ENCODE data around the gene APC.

The APC gene

DNA sequence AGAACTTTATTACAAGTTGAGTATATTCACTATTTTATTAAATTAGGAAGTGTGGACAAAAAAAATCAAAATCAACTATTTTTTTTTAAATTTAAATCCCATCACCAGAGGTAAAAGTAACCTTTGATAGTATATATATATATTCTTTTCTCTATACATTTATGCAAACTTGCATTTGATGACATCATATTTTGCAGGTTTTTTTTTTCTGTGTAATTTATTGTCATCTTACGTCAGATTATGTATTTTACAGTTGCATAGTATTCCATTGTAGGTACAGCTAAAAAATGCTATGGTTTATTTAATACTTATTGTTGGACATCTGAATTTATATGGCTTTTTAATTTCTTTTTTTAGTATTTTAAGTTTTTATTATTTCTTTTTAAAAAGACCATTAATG, 25.5 kb downstream of the APC start:
- H3K4me3 ChIP-seq (ENCODE audit: low read depth, low read length): no peak overlapping the region
- H3K9me3 ChIP-seq (ENCODE audit: control insufficient read depth, insufficient read depth, low read depth, low read length): no peaks in the 10 kb centered on the region
- TF ChIP-seq ZNF747 (tag by site-specific recombination; IDR thresholded peaks at IDR 0.05): no peak
- TF ChIP-seq, protein P1, sequence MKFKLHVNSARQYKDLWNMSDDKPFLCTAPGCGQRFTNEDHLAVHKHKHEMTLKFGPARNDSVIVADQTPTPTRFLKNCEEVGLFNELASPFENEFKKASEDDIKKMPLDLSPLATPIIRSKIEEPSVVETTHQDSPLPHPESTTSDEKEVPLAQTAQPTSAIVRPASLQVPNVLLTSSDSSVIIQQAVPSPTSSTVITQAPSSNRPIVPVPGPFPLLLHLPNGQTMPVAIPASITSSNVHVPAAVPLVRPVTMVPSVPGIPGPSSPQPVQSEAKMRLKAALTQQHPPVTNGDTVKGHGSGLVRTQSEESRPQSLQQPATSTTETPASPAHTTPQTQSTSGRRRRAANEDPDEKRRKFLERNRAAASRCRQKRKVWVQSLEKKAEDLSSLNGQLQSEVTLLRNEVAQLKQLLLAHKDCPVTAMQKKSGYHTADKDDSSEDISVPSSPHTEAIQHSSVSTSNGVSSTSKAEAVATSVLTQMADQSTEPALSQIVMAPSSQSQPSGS (tag by site-specific recombination; IDR thresholded peaks at IDR 0.05; ENCODE audit: low read depth): peak; percentile 68
- TF ChIP-seq, protein P2, sequence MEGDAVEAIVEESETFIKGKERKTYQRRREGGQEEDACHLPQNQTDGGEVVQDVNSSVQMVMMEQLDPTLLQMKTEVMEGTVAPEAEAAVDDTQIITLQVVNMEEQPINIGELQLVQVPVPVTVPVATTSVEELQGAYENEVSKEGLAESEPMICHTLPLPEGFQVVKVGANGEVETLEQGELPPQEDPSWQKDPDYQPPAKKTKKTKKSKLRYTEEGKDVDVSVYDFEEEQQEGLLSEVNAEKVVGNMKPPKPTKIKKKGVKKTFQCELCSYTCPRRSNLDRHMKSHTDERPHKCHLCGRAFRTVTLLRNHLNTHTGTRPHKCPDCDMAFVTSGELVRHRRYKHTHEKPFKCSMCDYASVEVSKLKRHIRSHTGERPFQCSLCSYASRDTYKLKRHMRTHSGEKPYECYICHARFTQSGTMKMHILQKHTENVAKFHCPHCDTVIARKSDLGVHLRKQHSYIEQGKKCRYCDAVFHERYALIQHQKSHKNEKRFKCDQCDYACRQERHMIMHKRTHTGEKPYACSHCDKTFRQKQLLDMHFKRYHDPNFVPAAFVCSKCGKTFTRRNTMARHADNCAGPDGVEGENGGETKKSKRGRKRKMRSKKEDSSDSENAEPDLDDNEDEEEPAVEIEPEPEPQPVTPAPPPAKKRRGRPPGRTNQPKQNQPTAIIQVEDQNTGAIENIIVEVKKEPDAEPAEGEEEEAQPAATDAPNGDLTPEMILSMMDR (tag by site-specific recombination; IDR thresholded peaks at IDR 0.05): no peak
- H3K27ac ChIP-seq (ENCODE audit: extremely low read depth, low read depth, low read length): no peak overlapping the region
- H3K36me3 ChIP-seq (ENCODE audit: control insufficient read depth in 2 of 2, insufficient read depth in 1 of 2, low read length in 2 of 2): peaks cover 7 to 8% of the 10 kb centered on the region in 2 experiments
- H3K4me1 ChIP-seq (ENCODE audit: control insufficient read depth, insufficient read depth, low read length): no peaks in the 10 kb centered on the region
- ChIA-PET CTCF (interaction anchor here (1.3 to 1.7 kb wide), 2 partner anchors 71 to 212 kb away, joined by 5 to 9 read pairs; no protein-coding TSS in a partner anchor), POLR2A (no interaction called here)

DNA sequence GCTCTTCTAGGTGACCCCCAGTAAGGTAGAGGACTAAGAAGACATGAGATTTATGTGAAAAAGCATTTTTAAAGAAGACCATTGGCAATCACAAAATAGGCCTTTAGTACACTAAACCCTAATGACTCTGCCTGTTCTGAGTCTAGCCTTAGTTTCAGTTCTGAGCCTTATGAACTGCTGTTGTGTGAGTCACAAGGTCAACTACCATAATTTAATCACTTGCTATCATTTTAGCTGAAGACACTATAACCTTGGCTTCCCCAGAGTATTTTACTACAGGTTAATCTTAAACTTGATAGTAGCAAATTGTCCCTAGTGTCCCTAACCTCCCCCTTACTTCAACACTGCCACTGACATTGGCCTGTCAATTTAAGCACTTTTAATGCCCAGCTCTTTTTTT, 34.4 kb downstream of the APC start:
- POLR2A ChIA-PET: no interaction called here
- H3K36me3 ChIP-seq (ENCODE audit: control insufficient read depth in 2 of 2, insufficient read depth in 1 of 2, low read length in 2 of 2): peaks cover 20 to 30% of the 10 kb centered on the region in 2 experiments
- no peak overlapping the region for H3K4me3 ChIP-seq (ENCODE audit: low read depth, low read length)
- CTCF ChIA-PET: interaction anchor here (0.7 to 2.3 kb wide), 2 partner anchors 14 to 404 kb away, joined by 4 to 10 read pairs; no protein-coding TSS in a partner anchor
- no peaks in the 10 kb centered on the region for H3K9me3 ChIP-seq (ENCODE audit: control insufficient read depth, insufficient read depth, low read depth, low read length)
- no peaks in the 10 kb centered on the region for H3K4me1 ChIP-seq (ENCODE audit: control insufficient read depth, insufficient read depth, low read length)
- no peak for TF ChIP-seq ZIC2 (tag by site-specific recombination; IDR thresholded peaks at IDR 0.05)
- no peak overlapping the region for H3K27ac ChIP-seq (ENCODE audit: extremely low read depth, low read depth, low read length)

DNA sequence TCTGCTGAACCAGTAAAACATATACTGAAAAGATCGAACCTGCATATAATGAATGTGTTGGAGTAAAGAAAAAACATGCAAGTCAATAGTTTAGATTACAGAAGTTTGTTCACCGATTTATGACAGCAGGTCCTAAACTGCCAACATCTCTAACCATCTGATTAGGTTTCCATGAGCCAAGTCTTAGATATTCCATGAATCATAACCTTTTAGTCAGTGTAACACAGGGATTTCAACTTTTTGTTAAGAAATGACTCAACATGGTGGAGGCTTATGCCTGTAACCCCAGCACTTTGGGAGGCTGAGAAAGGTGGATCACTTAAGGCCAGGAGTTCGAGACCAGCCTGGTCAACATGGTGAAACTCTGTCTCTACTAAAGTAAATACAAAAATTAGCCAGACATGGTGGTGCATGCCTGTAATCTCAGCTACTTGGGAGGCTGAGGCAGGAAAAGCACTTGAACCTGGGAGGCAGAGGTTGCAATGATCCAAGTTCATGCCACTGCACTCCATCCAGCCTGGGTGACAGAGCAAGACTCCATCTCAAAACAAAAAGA, 38.7 kb downstream of the APC start:
- Histone ChIP-seq H3K9me3 (ENCODE audit: control insufficient read depth, insufficient read depth, low read depth, low read length) (no peaks in the 10 kb centered on the region), H3K27ac (ENCODE audit: extremely low read depth, low read depth, low read length) (no peak overlapping the region), H3K36me3 (ENCODE audit: control insufficient read depth in 2 of 2, insufficient read depth in 1 of 2, low read length in 2 of 2) (peaks cover 19 to 36% of the 10 kb centered on the region in 2 experiments), H3K4me1 (ENCODE audit: control insufficient read depth, insufficient read depth, low read length) (no peaks in the 10 kb centered on the region), H3K4me3 (ENCODE audit: low read depth, low read length) (no peak overlapping the region)
- no peak for TF ChIP-seq ZNF670 (tag by site-specific recombination; IDR thresholded peaks at IDR 0.05; ENCODE audit: low read depth)
- TF ChIP-seq ZNF843 (tag by site-specific recombination; IDR thresholded peaks at IDR 0.05): no peak
- TF ChIP-seq ZNF202 (tag by site-specific recombination; IDR thresholded peaks at IDR 0.05; ENCODE audit: borderline replicate concordance): no peak
- TF ChIP-seq ZNF214 (tag by site-specific recombination; IDR thresholded peaks at IDR 0.05; ENCODE audit: borderline replicate concordance): no peak
- TF ChIP-seq IKZF3 (tag by site-specific recombination; IDR thresholded peaks at IDR 0.05): no peak
- no peak for TF ChIP-seq ZNF837 (tag by site-specific recombination; IDR thresholded peaks at IDR 0.05)
- no peak for TF ChIP-seq ZNF529 (tag by site-specific recombination; IDR thresholded peaks at IDR 0.05; ENCODE audit: insufficient replicate concordance)
- no peak for TF ChIP-seq ZNF175 (tag by site-specific recombination; IDR thresholded peaks at IDR 0.05)
- TF ChIP-seq ZNF623 (tag by site-specific recombination; IDR thresholded peaks at IDR 0.05): no peak
- TF ChIP-seq, protein P3, sequence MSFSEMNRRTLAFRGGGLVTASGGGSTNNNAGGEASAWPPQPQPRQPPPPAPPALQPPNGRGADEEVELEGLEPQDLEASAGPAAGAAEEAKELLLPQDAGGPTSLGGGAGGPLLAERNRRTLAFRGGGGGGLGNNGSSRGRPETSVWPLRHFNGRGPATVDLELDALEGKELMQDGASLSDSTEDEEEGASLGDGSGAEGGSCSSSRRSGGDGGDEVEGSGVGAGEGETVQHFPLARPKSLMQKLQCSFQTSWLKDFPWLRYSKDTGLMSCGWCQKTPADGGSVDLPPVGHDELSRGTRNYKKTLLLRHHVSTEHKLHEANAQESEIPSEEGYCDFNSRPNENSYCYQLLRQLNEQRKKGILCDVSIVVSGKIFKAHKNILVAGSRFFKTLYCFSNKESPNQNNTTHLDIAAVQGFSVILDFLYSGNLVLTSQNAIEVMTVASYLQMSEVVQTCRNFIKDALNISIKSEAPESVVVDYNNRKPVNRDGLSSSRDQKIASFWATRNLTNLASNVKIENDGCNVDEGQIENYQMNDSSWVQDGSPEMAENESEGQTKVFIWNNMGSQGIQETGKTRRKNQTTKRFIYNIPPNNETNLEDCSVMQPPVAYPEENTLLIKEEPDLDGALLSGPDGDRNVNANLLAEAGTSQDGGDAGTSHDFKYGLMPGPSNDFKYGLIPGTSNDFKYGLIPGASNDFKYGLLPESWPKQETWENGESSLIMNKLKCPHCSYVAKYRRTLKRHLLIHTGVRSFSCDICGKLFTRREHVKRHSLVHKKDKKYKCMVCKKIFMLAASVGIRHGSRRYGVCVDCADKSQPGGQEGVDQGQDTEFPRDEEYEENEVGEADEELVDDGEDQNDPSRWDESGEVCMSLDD (tag by site-specific recombination; IDR thresholded peaks at IDR 0.05): no peak
- no peak for TF ChIP-seq ZNF133 (tag by site-specific recombination; IDR thresholded peaks at IDR 0.05)
- TF ChIP-seq ZNF391 (tag by site-specific recombination; IDR thresholded peaks at IDR 0.05; ENCODE audit: borderline replicate concordance, low read depth): no peak
- no peak for TF ChIP-seq ZBTB48 (tag by site-specific recombination; IDR thresholded peaks at IDR 0.05)
- ChIA-PET CTCF (interaction anchor here (0.9 to 1.6 kb wide), 2 partner anchors 84 to 145 kb away, joined by 3 to 5 read pairs; partner anchors contain the start of gene REEP5), POLR2A (no interaction called here)
